ENCODE measurements around the gene TPR.

Gene TPR

DNA sequence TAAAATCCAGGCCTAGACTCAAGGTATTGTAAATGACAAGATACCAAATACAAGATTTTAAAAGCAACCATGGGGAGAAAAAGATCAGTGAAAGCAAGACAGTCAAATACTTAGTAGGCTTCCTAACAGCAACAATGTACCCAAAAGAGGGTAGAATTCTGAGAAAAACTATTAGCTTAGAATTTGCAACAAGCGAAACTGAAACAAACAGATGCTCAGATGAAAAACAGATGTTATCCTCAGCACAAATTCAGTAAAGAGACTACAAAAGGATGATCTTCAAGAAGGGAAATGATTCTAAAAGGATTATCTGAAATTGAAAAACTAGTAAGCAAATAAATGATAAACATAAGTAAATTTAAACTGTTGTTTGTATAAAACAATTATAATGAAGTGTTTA, 45.9 kb upstream of the TPR start:
- Histone ChIP-seq H3K4me3 (ENCODE audit: low read depth in 1 of 2, low read length in 2 of 2) (no peak overlapping the region), H3K79me2 (ENCODE audit: insufficient read depth, low read length) (no peaks in the 10 kb centered on the region), H3K27me3 (ENCODE audit: insufficient read depth, low read length, poor library complexity) (no peaks in the 10 kb centered on the region), H3K9me3 (ENCODE audit: insufficient read depth, low read length, severe bottlenecking) (no peaks in the 10 kb centered on the region), H3K4me2 (ENCODE audit: insufficient read depth, low read length) (no peak overlapping the region), H3K9ac (ENCODE audit: low read depth, low read length) (no peak overlapping the region), H3K27ac (ENCODE audit: low read length) (no peak overlapping the region), H4K20me1 (ENCODE audit: insufficient read depth, low read length) (no peaks in the 10 kb centered on the region), H3K36me3 (ENCODE audit: insufficient read depth, low read length) (peaks cover 18% of the 10 kb centered on the region), H3K4me1 (ENCODE audit: insufficient read depth, low read length) (no peaks in the 10 kb centered on the region), H2AFZ (ENCODE audit: low read depth, low read length) (no peak overlapping the region)
- no peak for TF ChIP-seq EZH2 (IDR thresholded peaks at IDR 0.05; ENCODE audit: borderline replicate concordance, low read depth, low read length, severe bottlenecking)
- TF ChIP-seq, protein P1, sequence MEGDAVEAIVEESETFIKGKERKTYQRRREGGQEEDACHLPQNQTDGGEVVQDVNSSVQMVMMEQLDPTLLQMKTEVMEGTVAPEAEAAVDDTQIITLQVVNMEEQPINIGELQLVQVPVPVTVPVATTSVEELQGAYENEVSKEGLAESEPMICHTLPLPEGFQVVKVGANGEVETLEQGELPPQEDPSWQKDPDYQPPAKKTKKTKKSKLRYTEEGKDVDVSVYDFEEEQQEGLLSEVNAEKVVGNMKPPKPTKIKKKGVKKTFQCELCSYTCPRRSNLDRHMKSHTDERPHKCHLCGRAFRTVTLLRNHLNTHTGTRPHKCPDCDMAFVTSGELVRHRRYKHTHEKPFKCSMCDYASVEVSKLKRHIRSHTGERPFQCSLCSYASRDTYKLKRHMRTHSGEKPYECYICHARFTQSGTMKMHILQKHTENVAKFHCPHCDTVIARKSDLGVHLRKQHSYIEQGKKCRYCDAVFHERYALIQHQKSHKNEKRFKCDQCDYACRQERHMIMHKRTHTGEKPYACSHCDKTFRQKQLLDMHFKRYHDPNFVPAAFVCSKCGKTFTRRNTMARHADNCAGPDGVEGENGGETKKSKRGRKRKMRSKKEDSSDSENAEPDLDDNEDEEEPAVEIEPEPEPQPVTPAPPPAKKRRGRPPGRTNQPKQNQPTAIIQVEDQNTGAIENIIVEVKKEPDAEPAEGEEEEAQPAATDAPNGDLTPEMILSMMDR (IDR thresholded peaks at IDR 0.05; ENCODE audit: borderline replicate concordance, extremely low read depth, low read length, poor library complexity, severe bottlenecking): no peak
- ATAC-seq (ENCODE audit: insufficient read depth, low read depth) (peak; percentile 52; the same call in 1 of the 3 replicates), DNase-seq (no peak)

DNA sequence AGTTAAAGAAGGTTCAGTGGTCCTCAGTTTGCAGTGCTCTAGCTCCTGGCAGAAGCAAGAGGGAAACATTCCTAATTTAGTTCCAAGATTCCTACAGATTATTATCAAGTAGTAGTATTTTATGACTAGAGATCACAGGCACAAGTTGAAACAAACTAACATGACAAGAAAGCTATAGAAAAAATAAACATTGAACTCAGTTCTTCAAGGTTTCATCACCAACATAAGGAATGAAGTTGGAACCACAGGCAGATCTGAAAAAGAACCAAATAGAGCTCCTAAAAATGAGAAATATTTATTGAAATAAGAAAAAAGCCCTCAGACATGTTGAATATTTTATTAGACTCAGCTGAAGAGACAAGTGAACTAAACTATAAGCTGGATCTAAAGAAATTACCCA, 45.3 kb upstream of the TPR start:
- Histone ChIP-seq H3K9me3 (ENCODE audit: insufficient read depth, low read length, severe bottlenecking) (no peaks in the 10 kb centered on the region), H3K36me3 (ENCODE audit: insufficient read depth, low read length) (peaks cover 18% of the 10 kb centered on the region), H3K27ac (ENCODE audit: low read length) (no peak overlapping the region), H4K20me1 (ENCODE audit: insufficient read depth, low read length) (no peaks in the 10 kb centered on the region), H3K4me3 (ENCODE audit: low read depth in 1 of 2, low read length in 2 of 2) (no peak overlapping the region), H2AFZ (ENCODE audit: low read depth, low read length) (no peak overlapping the region), H3K9ac (ENCODE audit: low read depth, low read length) (no peak overlapping the region), H3K4me2 (ENCODE audit: insufficient read depth, low read length) (no peak overlapping the region), H3K27me3 (ENCODE audit: insufficient read depth, low read length, poor library complexity) (no peaks in the 10 kb centered on the region), H3K79me2 (ENCODE audit: insufficient read depth, low read length) (no peaks in the 10 kb centered on the region), H3K4me1 (ENCODE audit: insufficient read depth, low read length) (no peaks in the 10 kb centered on the region)
- no peak for ATAC-seq (ENCODE audit: insufficient read depth, low read depth)
- no peak for TF ChIP-seq EZH2 (IDR thresholded peaks at IDR 0.05; ENCODE audit: borderline replicate concordance, low read depth, low read length, severe bottlenecking)
- TF ChIP-seq, protein P1 (IDR thresholded peaks at IDR 0.05; ENCODE audit: borderline replicate concordance, extremely low read depth, low read length, poor library complexity, severe bottlenecking): no peak
- DNase-seq: no peak

DNA sequence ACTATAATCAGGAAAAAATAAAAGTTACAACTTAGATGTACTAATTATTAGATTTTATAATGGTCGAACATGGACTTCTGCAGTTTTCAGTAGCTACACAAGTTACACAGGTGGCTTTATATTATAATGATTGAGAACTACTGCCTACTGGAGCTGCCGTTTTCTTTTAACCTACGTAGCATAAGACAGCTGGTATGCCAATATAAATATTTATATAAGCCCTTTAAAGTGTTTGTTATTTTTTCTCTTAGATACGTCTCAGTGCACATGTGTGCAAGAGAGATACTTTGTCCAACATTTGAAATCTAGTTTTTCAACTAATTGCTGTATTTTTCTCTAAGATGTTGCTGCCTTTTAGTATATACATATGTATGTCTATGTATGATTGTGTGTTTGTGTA, 43.5 kb upstream of the TPR start:
- Histone ChIP-seq H4K20me1 (ENCODE audit: insufficient read depth, low read length) (no peaks in the 10 kb centered on the region), H3K4me1 (ENCODE audit: insufficient read depth, low read length) (no peaks in the 10 kb centered on the region), H3K79me2 (ENCODE audit: insufficient read depth, low read length) (no peaks in the 10 kb centered on the region), H3K9ac (ENCODE audit: low read depth, low read length) (no peak overlapping the region), H3K27me3 (ENCODE audit: insufficient read depth, low read length, poor library complexity) (no peaks in the 10 kb centered on the region), H3K4me2 (ENCODE audit: insufficient read depth, low read length) (no peak overlapping the region), H3K36me3 (ENCODE audit: insufficient read depth, low read length) (peaks cover 18% of the 10 kb centered on the region), H3K27ac (ENCODE audit: low read length) (no peak overlapping the region), H3K4me3 (ENCODE audit: low read depth in 1 of 2, low read length in 2 of 2) (no peak overlapping the region), H2AFZ (ENCODE audit: low read depth, low read length) (no peak overlapping the region), H3K9me3 (ENCODE audit: insufficient read depth, low read length, severe bottlenecking) (no peaks in the 10 kb centered on the region)
- ATAC-seq (ENCODE audit: insufficient read depth, low read depth) (no peak), DNase-seq (no peak)
- TF ChIP-seq, protein P1 (IDR thresholded peaks at IDR 0.05; ENCODE audit: borderline replicate concordance, extremely low read depth, low read length, poor library complexity, severe bottlenecking): no peak
- no peak for TF ChIP-seq EZH2 (IDR thresholded peaks at IDR 0.05; ENCODE audit: borderline replicate concordance, low read depth, low read length, severe bottlenecking)

DNA sequence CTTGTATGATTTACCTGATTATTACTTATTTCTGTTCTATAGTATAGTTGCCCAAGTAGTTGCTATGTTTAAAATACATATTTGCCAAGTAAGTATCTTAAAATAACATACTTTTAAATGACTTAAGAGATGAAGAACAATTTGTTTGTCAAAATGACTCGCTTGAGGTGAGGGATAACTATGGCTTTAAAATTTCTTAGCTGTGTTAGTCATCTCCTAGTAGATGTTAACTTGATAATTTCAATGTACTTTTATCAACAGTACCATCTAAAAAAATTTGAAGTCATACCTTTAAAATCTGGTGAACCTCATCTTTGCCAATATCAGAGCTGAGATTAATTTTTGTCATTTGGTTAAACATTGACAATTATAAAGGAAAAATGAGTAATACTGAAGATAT, 38.3 kb upstream of the TPR start:
- Histone ChIP-seq H3K9ac (ENCODE audit: low read depth, low read length) (no peak overlapping the region), H3K27ac (ENCODE audit: low read length) (no peak overlapping the region), H2AFZ (ENCODE audit: low read depth, low read length) (no peak overlapping the region), H3K4me2 (ENCODE audit: insufficient read depth, low read length) (no peak overlapping the region), H4K20me1 (ENCODE audit: insufficient read depth, low read length) (no peaks in the 10 kb centered on the region), H3K27me3 (ENCODE audit: insufficient read depth, low read length, poor library complexity) (no peaks in the 10 kb centered on the region), H3K9me3 (ENCODE audit: insufficient read depth, low read length, severe bottlenecking) (no peaks in the 10 kb centered on the region), H3K4me3 (ENCODE audit: low read depth in 1 of 2, low read length in 2 of 2) (no peak overlapping the region), H3K36me3 (ENCODE audit: insufficient read depth, low read length) (peaks cover 21% of the 10 kb centered on the region; the same call in 1 of the 2 replicates), H3K79me2 (ENCODE audit: insufficient read depth, low read length) (no peaks in the 10 kb centered on the region), H3K4me1 (ENCODE audit: insufficient read depth, low read length) (no peaks in the 10 kb centered on the region)
- ATAC-seq (ENCODE audit: insufficient read depth, low read depth) (no peak), DNase-seq (no peak)
- TF ChIP-seq EZH2 (IDR thresholded peaks at IDR 0.05; ENCODE audit: borderline replicate concordance, low read depth, low read length, severe bottlenecking): no peak
- TF ChIP-seq, protein P1 (IDR thresholded peaks at IDR 0.05; ENCODE audit: borderline replicate concordance, extremely low read depth, low read length, poor library complexity, severe bottlenecking): no peak
